Measurements from ENCODE around the gene PGPEP1. TPM values are rescaled to one million over a fixed set of nuclear protein-coding genes. Genes with fewer than 3 reads are reported as not detected.
"Not testable (repeated sequence)": the region's sequence is repeated elsewhere in the genome, so short reads cannot be mapped to it uniquely, and the experiment has no call there.

Gene PGPEP1
- polyA plus RNA-seq, 1 donor from 2014 or later = 5.9 TPM

DNA sequence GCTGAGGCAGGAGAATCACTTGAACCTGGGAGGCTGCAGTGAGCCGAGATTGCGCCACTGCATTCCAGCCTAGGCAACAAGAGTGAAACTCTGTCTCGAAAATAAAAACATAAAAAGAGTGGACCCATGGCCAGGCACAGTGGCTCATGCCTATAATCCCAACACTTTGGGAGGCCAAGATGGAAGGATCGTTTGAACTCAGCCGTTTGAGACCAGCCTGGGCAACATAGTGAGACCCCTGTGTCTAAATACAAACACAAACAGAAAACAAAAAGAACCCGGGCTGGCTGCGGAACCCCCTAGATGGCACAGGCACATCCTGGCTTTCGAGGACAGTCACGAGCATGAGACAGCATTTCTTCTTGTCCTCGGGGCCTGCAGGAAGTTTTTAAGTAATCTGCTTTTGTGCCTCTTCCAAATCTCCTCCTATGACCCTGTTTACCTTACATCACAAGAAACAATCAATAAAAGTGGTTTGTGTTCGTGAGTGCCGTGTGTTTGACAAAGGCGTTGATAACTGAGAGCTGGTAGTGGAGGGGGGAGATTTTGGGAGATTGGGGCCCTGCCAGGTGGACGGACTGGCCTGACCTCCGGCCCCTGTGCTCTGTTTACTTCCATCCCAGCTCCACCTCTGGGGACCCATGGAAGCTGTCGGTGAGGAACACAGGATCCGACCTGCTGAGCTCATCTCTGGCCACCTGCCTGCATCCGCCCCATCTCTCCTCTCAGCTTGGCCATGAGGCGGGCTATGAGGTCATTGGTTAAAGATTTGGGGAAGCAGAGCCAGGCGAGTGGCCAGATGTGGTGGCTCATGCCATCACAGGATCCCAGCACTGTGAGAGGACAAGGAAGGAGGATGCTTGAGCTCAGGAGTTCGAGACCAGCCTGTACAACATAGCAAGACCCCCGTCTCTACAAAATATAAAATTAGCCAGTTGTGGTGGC lies 39.7 kb downstream of the PGPEP1 start:
- H3K27me3 ChIP-seq (ENCODE audit: insufficient read depth, low read depth, low read length) = no peaks in the 10 kb centered on the region
- H3K4me2 ChIP-seq (ENCODE audit: low read length) = no peak overlapping the region
- H3K9me2 ChIP-seq (ENCODE audit: insufficient read depth, low read length) = no peaks in the 10 kb centered on the region
- no peaks in the 10 kb centered on the region for H3K36me3 ChIP-seq (ENCODE audit: insufficient read depth, low read length)
- H3F3A ChIP-seq (ENCODE audit: insufficient read depth, low read length, poor library complexity, severe bottlenecking) = no peaks in the 10 kb centered on the region
- H4K20me1 ChIP-seq (ENCODE audit: insufficient read depth) = no peaks in the 10 kb centered on the region
- no peaks in the 10 kb centered on the region for H3K79me2 ChIP-seq (replicated peaks; ENCODE audit: insufficient read depth, low read length)
- no peak overlapping the region for H3K27ac ChIP-seq (ENCODE audit: low read length)
- H2AFZ ChIP-seq (ENCODE audit: low read depth, low read length) = no peak overlapping the region
- no peak overlapping the region for H3K9ac ChIP-seq (ENCODE audit: low read length)
- TF ChIP-seq RAD21 (conservative IDR thresholded peaks at IDR 0.05) (no peak), POLR2AphosphoS5 (IDR thresholded peaks at IDR 0.05) (no peak), EP300 (conservative IDR thresholded peaks at IDR 0.05; ENCODE audit: poor library complexity, severe bottlenecking) (no peak), MXI1 (conservative IDR thresholded peaks at IDR 0.05; ENCODE audit: poor library complexity, severe bottlenecking) (no peak), SMC3 (conservative IDR thresholded peaks at IDR 0.05; ENCODE audit: poor library complexity) (no peak), EZH2 (IDR thresholded peaks at IDR 0.05; ENCODE audit: borderline replicate concordance, insufficient read depth, low read length, poor library complexity, severe bottlenecking) (no peak), TAF1 (IDR thresholded peaks at IDR 0.05; ENCODE audit: low read depth) (no peak)
- TF ChIP-seq, protein P1, sequence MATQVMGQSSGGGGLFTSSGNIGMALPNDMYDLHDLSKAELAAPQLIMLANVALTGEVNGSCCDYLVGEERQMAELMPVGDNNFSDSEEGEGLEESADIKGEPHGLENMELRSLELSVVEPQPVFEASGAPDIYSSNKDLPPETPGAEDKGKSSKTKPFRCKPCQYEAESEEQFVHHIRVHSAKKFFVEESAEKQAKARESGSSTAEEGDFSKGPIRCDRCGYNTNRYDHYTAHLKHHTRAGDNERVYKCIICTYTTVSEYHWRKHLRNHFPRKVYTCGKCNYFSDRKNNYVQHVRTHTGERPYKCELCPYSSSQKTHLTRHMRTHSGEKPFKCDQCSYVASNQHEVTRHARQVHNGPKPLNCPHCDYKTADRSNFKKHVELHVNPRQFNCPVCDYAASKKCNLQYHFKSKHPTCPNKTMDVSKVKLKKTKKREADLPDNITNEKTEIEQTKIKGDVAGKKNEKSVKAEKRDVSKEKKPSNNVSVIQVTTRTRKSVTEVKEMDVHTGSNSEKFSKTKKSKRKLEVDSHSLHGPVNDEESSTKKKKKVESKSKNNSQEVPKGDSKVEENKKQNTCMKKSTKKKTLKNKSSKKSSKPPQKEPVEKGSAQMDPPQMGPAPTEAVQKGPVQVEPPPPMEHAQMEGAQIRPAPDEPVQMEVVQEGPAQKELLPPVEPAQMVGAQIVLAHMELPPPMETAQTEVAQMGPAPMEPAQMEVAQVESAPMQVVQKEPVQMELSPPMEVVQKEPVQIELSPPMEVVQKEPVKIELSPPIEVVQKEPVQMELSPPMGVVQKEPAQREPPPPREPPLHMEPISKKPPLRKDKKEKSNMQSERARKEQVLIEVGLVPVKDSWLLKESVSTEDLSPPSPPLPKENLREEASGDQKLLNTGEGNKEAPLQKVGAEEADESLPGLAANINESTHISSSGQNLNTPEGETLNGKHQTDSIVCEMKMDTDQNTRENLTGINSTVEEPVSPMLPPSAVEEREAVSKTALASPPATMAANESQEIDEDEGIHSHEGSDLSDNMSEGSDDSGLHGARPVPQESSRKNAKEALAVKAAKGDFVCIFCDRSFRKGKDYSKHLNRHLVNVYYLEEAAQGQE (IDR thresholded peaks at IDR 0.05; ENCODE audit: borderline replicate concordance) = no peak
- TF ChIP-seq, protein P2, sequence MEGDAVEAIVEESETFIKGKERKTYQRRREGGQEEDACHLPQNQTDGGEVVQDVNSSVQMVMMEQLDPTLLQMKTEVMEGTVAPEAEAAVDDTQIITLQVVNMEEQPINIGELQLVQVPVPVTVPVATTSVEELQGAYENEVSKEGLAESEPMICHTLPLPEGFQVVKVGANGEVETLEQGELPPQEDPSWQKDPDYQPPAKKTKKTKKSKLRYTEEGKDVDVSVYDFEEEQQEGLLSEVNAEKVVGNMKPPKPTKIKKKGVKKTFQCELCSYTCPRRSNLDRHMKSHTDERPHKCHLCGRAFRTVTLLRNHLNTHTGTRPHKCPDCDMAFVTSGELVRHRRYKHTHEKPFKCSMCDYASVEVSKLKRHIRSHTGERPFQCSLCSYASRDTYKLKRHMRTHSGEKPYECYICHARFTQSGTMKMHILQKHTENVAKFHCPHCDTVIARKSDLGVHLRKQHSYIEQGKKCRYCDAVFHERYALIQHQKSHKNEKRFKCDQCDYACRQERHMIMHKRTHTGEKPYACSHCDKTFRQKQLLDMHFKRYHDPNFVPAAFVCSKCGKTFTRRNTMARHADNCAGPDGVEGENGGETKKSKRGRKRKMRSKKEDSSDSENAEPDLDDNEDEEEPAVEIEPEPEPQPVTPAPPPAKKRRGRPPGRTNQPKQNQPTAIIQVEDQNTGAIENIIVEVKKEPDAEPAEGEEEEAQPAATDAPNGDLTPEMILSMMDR (IDR thresholded peaks at IDR 0.05; ENCODE audit: poor library complexity, severe bottlenecking) = no peak
- no peaks in the 10 kb centered on the region for H3K9me3 ChIP-seq (ENCODE audit: low read length)
- H3K4me3 ChIP-seq (ENCODE audit: low read length) = no peak overlapping the region

DNA sequence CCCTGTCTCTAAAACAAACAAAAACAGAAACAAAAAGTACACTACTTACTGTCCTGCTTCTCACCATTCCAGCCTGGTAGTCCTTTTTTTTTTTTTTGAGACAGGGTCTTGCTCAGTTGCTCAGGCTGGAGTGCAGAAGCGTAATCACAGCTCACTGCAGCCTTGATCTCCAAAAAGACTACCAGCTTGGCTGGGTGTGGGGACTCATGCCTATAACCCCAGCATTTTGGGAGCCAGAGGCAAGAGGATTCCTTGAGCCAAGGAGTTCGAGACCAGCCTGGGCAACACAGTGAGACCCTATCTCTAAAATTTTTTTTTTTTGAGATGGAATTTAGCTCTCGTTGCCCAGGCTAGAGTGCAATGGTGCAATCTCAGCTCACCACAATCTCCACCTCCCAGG lies 40.4 kb downstream of the PGPEP1 start:
- Histone ChIP-seq H2AFZ (ENCODE audit: low read depth, low read length) (no peak overlapping the region), H3K27me3 (ENCODE audit: insufficient read depth, low read depth, low read length) (no peaks in the 10 kb centered on the region), H3K9ac (ENCODE audit: low read length) (no peak overlapping the region), H3K79me2 (replicated peaks; ENCODE audit: insufficient read depth, low read length) (no peaks in the 10 kb centered on the region), H3F3A (ENCODE audit: insufficient read depth, low read length, poor library complexity, severe bottlenecking) (no peaks in the 10 kb centered on the region), H3K9me2 (ENCODE audit: insufficient read depth, low read length) (no peaks in the 10 kb centered on the region), H3K27ac (ENCODE audit: low read length) (no peak overlapping the region), H3K36me3 (ENCODE audit: insufficient read depth, low read length) (no peaks in the 10 kb centered on the region), H3K4me2 (ENCODE audit: low read length) (no peak overlapping the region), H3K4me3 (ENCODE audit: low read length) (no peak overlapping the region), H4K20me1 (ENCODE audit: insufficient read depth) (no peaks in the 10 kb centered on the region), H3K9me3 (ENCODE audit: low read length) (no peaks in the 10 kb centered on the region)
- TF ChIP-seq TAF1 (IDR thresholded peaks at IDR 0.05; ENCODE audit: low read depth) (no peak), EZH2 (IDR thresholded peaks at IDR 0.05; ENCODE audit: borderline replicate concordance, insufficient read depth, low read length, poor library complexity, severe bottlenecking) (no peak), EP300 (conservative IDR thresholded peaks at IDR 0.05; ENCODE audit: poor library complexity, severe bottlenecking) (no peak), RAD21 (conservative IDR thresholded peaks at IDR 0.05) (no peak), MXI1 (conservative IDR thresholded peaks at IDR 0.05; ENCODE audit: poor library complexity, severe bottlenecking) (no peak)
- TF ChIP-seq, protein P1 (IDR thresholded peaks at IDR 0.05; ENCODE audit: borderline replicate concordance) = no peak

DNA sequence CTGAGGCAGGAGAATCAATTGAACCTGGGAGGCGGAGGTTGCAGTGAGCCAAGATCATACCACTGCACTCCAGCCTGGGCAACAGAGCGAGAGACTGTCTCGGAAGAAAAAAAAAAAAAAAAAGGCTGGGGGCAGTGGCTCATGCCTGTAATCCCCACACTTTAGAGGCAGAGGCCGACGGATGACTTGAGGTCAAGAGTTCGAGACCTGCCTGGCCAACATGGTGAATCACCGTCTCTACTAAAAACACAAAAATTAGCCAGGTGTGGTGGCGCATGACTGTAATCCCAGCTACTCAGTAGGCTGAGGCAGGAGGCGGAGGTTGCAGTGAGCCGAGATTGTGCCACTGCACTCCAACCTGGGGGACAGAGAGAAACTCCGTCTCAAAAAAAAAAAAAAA lies 43.2 kb downstream of the PGPEP1 start:
- H3K27ac ChIP-seq (ENCODE audit: low read length); H3K9ac ChIP-seq (ENCODE audit: low read length); H3K4me3 ChIP-seq (ENCODE audit: low read length); H3K36me3 ChIP-seq (ENCODE audit: insufficient read depth, low read length); H2AFZ ChIP-seq (ENCODE audit: low read depth, low read length); H4K20me1 ChIP-seq (ENCODE audit: insufficient read depth); H3K4me2 ChIP-seq (ENCODE audit: low read length); H3K27me3 ChIP-seq (ENCODE audit: insufficient read depth, low read depth, low read length); H3K9me3 ChIP-seq (ENCODE audit: low read length); H3F3A ChIP-seq (ENCODE audit: insufficient read depth, low read length, poor library complexity, severe bottlenecking); H3K9me2 ChIP-seq (ENCODE audit: insufficient read depth, low read length); H3K79me2 ChIP-seq (replicated peaks; ENCODE audit: insufficient read depth, low read length): not testable (repeated sequence)

All from neural cell (in vitro differentiated cells).